GM12878 (cell line): ENCODE results near the gene C16orf74. TPM values are rescaled to one million over a fixed set of nuclear protein-coding genes. Genes with fewer than 3 reads are reported as not detected.

Experiments
- ATAC-seq: fragments of 200-7000 bp; cut with Tn5 transposase; 3 replicates; pipeline ENCODE4 v1.9.1; 2020; ENCODE audit warnings: mild to moderate bottlenecking, moderate library complexity
- BruUV-seq: library from RNA; stranded (reverse); fragments of 400-500 nt; replicated peaks from 2 replicates; lab custom pipeline; 2021; lab: Mats Ljungman, UMichigan
- CTCF ChIA-PET: fragments of 300-600 bp; sonication (Branson Sonifier 250); formaldehyde crosslinking; extraction: SDS; loops from one replicate; lab custom pipeline; 2021; ENCODE audit warnings: inconsistent platforms; lab: Yijun Ruan, JAX
- POLR2A ChIA-PET: fragments of 350-600 bp; formaldehyde crosslinking; extraction: SDS; loops from one replicate; lab custom pipeline; 2021; ENCODE audit warnings: inconsistent platforms; lab: Charles Lee
- RAD21 ChIA-PET: fragments of 300-600 bp; sonication (Branson Sonifier 250); formaldehyde crosslinking; loops from one replicate; lab custom pipeline; 2023; ENCODE audit warnings: antibody characterized with exemption; ENCODE audit not compliant: unreplicated experiment; lab: Charles Lee
- SMC1A ChIA-PET: fragments of 300-600 bp; sonication (Branson Sonifier 250); formaldehyde crosslinking; loops from one replicate; lab custom pipeline; 2023; ENCODE audit not compliant: unreplicated experiment, uncharacterized antibody; lab: Charles Lee
- DNase-seq: peaks from one replicate; pipeline ENCODE4 v3.0.0-alpha.2; 2011; ENCODE audit warnings: low read depth, low spot score
- FAIRE-seq: peaks from 3 replicates; lab custom pipeline; 2011; peaks lifted over from hg19 to GRCh38; lab: Jason Lieb, UNC
- H2AFZ ChIP-seq: 2 replicates; pipeline ENCODE4 v1.6.0; 2011; ENCODE audit warnings: low read depth, low read length, control low read depth; ENCODE audit not compliant: control insufficient read depth
- H3K27ac ChIP-seq: 2 replicates; pipeline ENCODE4 v1.5.1; 2011; ENCODE audit warnings: control low read depth; ENCODE audit not compliant: control insufficient read depth, insufficient read depth
- H3K27me3 ChIP-seq, 2 experiments: replicated peaks in 1 of 2; 2 replicates each; pipeline versions ENCODE4 v1.6.0 to v1.6.1; 2011; ENCODE audit warnings: low read length in 1 of 2; ENCODE audit not compliant: control insufficient read depth in 2 of 2, insufficient read depth in 2 of 2
- H3K36me3 ChIP-seq, 2 experiments: 2 replicates each; pipeline ENCODE4 v1.5.1; 2011; ENCODE audit warnings: low read length in 1 of 2; ENCODE audit not compliant: control insufficient read depth in 2 of 2, insufficient read depth in 2 of 2
- H3K4me1 ChIP-seq: 2 replicates; pipeline ENCODE4 v1.6.1; 2011; ENCODE audit warnings: mild to moderate bottlenecking, low read length, moderate library complexity, mixed read lengths; ENCODE audit not compliant: control insufficient read depth, insufficient read depth
- H3K4me2 ChIP-seq: 2 replicates; pipeline ENCODE4 v1.6.0; 2011; ENCODE audit warnings: control low read depth; ENCODE audit not compliant: control insufficient read depth, insufficient read depth
- H3K4me3 ChIP-seq: fragments of 200-600 bp; sonication (generic); 2 replicates; pipeline ENCODE4 v1.5.1; 2016
- H3K79me2 ChIP-seq: 2 replicates; pipeline ENCODE4 v1.6.0; 2011; ENCODE audit warnings: low read length; ENCODE audit not compliant: control insufficient read depth, insufficient read depth
- H3K9ac ChIP-seq: 2 replicates; pipeline ENCODE4 v1.8.0; 2011; ENCODE audit warnings: low read length, control low read depth, mixed read lengths; ENCODE audit not compliant: control insufficient read depth, insufficient read depth
- H3K9me3 ChIP-seq: replicated peaks from 3 replicates; pipeline ENCODE4 v1.5.1; 2011; ENCODE audit warnings: mild to moderate bottlenecking, low read length; ENCODE audit not compliant: control insufficient read depth, insufficient read depth
- H4K20me1 ChIP-seq: 2 replicates; pipeline ENCODE4 v1.6.0; 2011; ENCODE audit not compliant: control insufficient read depth, insufficient read depth
- CBFB ChIP-seq: IDR thresholded peaks from 2 replicates; pipeline ENCODE4 v1.6.1; 2016; ENCODE audit warnings: antibody characterized with exemption, low read depth
- CBX3 ChIP-seq: fragments of 200-600 bp; sonication (generic); IDR thresholded peaks from 2 replicates; pipeline ENCODE4 v1.6.1; 2016; ENCODE audit warnings: low read depth, borderline replicate concordance
- CEBPB ChIP-seq, 2 experiments: fragments of 150-350 bp in 1 of 2; IDR thresholded peaks; 2 replicates each; pipeline ENCODE4 v1.6.1; 2012 to 2014; ENCODE audit warnings: low read depth in 2 of 2, low read length in 2 of 2, borderline replicate concordance in 1 of 2, inconsistent platforms in 1 of 2
- FOXM1 ChIP-seq: IDR thresholded peaks from 2 replicates; pipeline ENCODE4 v1.6.1; 2012; ENCODE audit warnings: low read depth, mild to moderate bottlenecking, inconsistent platforms, low read length, moderate library complexity
- JUNB ChIP-seq: IDR thresholded peaks from 2 replicates; pipeline ENCODE4 v1.6.1; 2016; ENCODE audit warnings: antibody characterized with exemption, mild to moderate bottlenecking
- MYC ChIP-seq: IDR thresholded peaks from 2 replicates; pipeline ENCODE4 v1.6.1; 2011; ENCODE audit warnings: mild to moderate bottlenecking, low read length, moderate library complexity, inconsistent platforms; ENCODE audit not compliant: insufficient read depth, insufficient replicate concordance, insufficient read length, severe bottlenecking
- NFIC ChIP-seq: IDR thresholded peaks from 2 replicates; pipeline ENCODE4 v1.6.1; 2012; ENCODE audit warnings: low read depth, mild to moderate bottlenecking, inconsistent platforms, low read length, moderate library complexity
- NR2F1 ChIP-seq: fragments of 450-650 bp; conservative IDR thresholded peaks from 2 replicates; pipeline ENCODE4 v1.6.1; 2017; ENCODE audit warnings: mild to moderate bottlenecking
- RAD21 ChIP-seq: IDR thresholded peaks from 2 replicates; pipeline ENCODE4 v1.6.1; 2011; ENCODE audit warnings: mild to moderate bottlenecking, low read depth, low read length, moderate library complexity; ENCODE audit not compliant: insufficient read depth
- SRF ChIP-seq, 2 experiments: IDR thresholded peaks; 2 replicates each; pipeline ENCODE4 v1.6.1; 2011; ENCODE audit warnings: low read depth in 2 of 2, low read length in 2 of 2, mild to moderate bottlenecking in 1 of 2, moderate library complexity in 1 of 2
- ZNF24 ChIP-seq: fragments of 450-650 bp; IDR thresholded peaks from 2 replicates; pipeline ENCODE4 v1.6.1; 2017; ENCODE audit warnings: antibody characterized with exemption, mild to moderate bottlenecking
- WGBS: methylation state at CpG from one replicate; pipeline ENCODE4 v1.1.6; 2016; ENCODE audit warnings: low lambda C conversion rate; ENCODE audit not compliant: insufficient replicate concordance, insufficient coverage; ENCODE audit errors: missing lambda C conversion rate; 5-methylcytosine and 5-hydroxymethylcytosine counted together
- in situ Hi-C: fragments of 300-500 bp; cut with MboI; formaldehyde crosslinking; loops from 9 replicates; pipeline ENCODE4 v1.14.3; 2018; ENCODE audit warnings: mixed read lengths
- intact Hi-C: fragments of 100-400 bp; cut with micrococcal nuclease; formaldehyde crosslinking; loops from one replicate; pipeline ENCODE4 v1.14.2; 2022; ENCODE audit not compliant: unreplicated experiment
- polyA plus RNA-seq, 11 experiments: library from polyadenylated mRNA; depleted of rRNA in 4 of 11; unstranded in 6 of 11; stranded (reverse) in 5 of 11; fragments of >200 nt; fragmentation: Nextera tagmentation in 4 of 11; fragmentation: Illumina TruSeq in 1 of 11; extraction: Ambion mirVana in 4 of 11; extraction: Trizol in 1 of 11; gene quantifications; 1 replicate in 1 of 11; 2 replicates in 10 of 11; pipeline versions ENCODE4 v1.2.1 to v1.2.3, GENCODE V29; 2011 to 2016; ENCODE audit warnings: inconsistent platforms in 2 of 11, missing spikeins in 2 of 11, low read depth in 1 of 11
- total RNA-seq, 4 experiments: library from RNA; depleted of rRNA in 3 of 4; stranded (reverse); fragments of >200 nt in 3 of 4; fragmentation: Illumina TruSeq in 1 of 4; extraction: Trizol in 1 of 4; gene quantifications; 2 replicates each; pipeline versions ENCODE4 v1.2.1 to v1.2.3, GENCODE V29; 2013 to 2021
- TF ChIP-seq, protein P1 (sequence below): fragments of 450-650 bp; IDR thresholded peaks from 2 replicates; pipeline ENCODE4 v1.6.1; 2016; ENCODE audit warnings: mild to moderate bottlenecking
- TF ChIP-seq, protein P2 (sequence below): fragments of 450-650 bp; IDR thresholded peaks from 2 replicates; pipeline ENCODE4 v1.6.1; 2017; ENCODE audit warnings: mild to moderate bottlenecking, moderate library complexity
- TF ChIP-seq, protein P3 (sequence below): fragments of 450-650 bp; IDR thresholded peaks from 2 replicates; pipeline ENCODE4 v1.6.1; 2017; ENCODE audit warnings: antibody characterized with exemption, mild to moderate bottlenecking, moderate library complexity

Gene C16orf74
- total and polyA plus RNA-seq, 10 of the 15 experiments (the other 5 are each of a cell fraction or from before 2014, with no cell fraction given), result 0.23 to 20.1 (median 6.8) TPM

DNA sequence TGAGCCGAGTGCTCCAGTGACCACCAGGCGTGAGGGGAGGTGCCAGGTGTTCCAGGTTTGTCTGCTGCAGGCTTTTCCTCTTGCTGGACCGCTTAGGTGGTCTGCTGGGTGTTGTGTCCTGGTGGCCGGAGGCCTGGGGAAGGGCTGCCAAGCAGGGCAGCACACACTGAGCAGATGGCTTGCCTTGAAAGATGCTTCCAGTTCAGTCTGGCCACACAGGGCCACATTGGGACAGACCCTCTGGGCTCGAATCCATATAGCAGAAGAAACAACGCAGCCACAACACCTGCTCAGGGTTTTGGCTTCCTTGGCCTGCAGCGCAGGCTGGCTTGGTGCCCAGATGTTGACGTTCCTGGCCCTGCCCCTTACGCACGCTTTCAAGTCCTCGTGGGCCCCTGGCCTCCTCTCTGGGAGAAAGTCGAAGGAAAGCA, 87.0 kb downstream of the C16orf74 start:
- ChIA-PET CTCF (no interaction called here), POLR2A (no interaction called here), SMC1A (no interaction called here), RAD21 (no interaction called here)
- Histone ChIP-seq H3K9me3 (no peaks in the 10 kb centered on the region), H3K36me3 (peaks cover 45 to 60% of the 10 kb centered on the region in 2 experiments), H3K4me2 (no peak overlapping the region), H3K79me2 (no peaks in the 10 kb centered on the region), H3K4me1 (no peaks in the 10 kb centered on the region), H3K9ac (no peak overlapping the region), H3K4me3 (no peak overlapping the region), H3K27ac (no peak overlapping the region), H4K20me1 (no peaks in the 10 kb centered on the region), H3K27me3 (no peaks in the 10 kb centered on the region), H2AFZ (no peak overlapping the region)
- in situ Hi-C loops (no loop called here), intact Hi-C loops (no loop called here)
- no TSS peak for BruUV-seq
- TF ChIP-seq SRF (IDR thresholded peaks at IDR 0.05; ENCODE audit: low read depth in 2 of 2, low read length in 2 of 2) (no peak), CBFB (no peak), ZNF24 (no peak), MYC (no peak), NR2F1 (no peak), NFIC (no peak), FOXM1 (no peak), CEBPB (IDR thresholded peaks at IDR 0.05; ENCODE audit: borderline replicate concordance in 1 of 2, low read depth in 2 of 2, low read length in 2 of 2) (no peak), RAD21 (no peak), JUNB (no peak), CBX3 (no peak)
- TF ChIP-seq, protein P1, sequence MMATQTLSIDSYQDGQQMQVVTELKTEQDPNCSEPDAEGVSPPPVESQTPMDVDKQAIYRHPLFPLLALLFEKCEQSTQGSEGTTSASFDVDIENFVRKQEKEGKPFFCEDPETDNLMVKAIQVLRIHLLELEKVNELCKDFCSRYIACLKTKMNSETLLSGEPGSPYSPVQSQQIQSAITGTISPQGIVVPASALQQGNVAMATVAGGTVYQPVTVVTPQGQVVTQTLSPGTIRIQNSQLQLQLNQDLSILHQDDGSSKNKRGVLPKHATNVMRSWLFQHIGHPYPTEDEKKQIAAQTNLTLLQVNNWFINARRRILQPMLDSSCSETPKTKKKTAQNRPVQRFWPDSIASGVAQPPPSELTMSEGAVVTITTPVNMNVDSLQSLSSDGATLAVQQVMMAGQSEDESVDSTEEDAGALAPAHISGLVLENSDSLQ, result no peak
- TF ChIP-seq, protein P2, sequence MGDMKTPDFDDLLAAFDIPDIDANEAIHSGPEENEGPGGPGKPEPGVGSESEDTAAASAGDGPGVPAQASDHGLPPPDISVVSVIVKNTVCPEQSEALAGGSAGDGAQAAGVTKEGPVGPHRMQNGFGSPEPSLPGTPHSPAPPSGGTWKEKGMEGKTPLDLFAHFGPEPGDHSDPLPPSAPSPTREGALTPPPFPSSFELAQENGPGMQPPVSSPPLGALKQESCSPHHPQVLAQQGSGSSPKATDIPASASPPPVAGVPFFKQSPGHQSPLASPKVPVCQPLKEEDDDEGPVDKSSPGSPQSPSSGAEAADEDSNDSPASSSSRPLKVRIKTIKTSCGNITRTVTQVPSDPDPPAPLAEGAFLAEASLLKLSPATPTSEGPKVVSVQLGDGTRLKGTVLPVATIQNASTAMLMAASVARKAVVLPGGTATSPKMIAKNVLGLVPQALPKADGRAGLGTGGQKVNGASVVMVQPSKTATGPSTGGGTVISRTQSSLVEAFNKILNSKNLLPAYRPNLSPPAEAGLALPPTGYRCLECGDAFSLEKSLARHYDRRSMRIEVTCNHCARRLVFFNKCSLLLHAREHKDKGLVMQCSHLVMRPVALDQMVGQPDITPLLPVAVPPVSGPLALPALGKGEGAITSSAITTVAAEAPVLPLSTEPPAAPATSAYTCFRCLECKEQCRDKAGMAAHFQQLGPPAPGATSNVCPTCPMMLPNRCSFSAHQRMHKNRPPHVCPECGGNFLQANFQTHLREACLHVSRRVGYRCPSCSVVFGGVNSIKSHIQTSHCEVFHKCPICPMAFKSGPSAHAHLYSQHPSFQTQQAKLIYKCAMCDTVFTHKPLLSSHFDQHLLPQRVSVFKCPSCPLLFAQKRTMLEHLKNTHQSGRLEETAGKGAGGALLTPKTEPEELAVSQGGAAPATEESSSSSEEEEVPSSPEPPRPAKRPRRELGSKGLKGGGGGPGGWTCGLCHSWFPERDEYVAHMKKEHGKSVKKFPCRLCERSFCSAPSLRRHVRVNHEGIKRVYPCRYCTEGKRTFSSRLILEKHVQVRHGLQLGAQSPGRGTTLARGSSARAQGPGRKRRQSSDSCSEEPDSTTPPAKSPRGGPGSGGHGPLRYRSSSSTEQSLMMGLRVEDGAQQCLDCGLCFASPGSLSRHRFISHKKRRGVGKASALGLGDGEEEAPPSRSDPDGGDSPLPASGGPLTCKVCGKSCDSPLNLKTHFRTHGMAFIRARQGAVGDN, result no peak
- TF ChIP-seq, protein P3, sequence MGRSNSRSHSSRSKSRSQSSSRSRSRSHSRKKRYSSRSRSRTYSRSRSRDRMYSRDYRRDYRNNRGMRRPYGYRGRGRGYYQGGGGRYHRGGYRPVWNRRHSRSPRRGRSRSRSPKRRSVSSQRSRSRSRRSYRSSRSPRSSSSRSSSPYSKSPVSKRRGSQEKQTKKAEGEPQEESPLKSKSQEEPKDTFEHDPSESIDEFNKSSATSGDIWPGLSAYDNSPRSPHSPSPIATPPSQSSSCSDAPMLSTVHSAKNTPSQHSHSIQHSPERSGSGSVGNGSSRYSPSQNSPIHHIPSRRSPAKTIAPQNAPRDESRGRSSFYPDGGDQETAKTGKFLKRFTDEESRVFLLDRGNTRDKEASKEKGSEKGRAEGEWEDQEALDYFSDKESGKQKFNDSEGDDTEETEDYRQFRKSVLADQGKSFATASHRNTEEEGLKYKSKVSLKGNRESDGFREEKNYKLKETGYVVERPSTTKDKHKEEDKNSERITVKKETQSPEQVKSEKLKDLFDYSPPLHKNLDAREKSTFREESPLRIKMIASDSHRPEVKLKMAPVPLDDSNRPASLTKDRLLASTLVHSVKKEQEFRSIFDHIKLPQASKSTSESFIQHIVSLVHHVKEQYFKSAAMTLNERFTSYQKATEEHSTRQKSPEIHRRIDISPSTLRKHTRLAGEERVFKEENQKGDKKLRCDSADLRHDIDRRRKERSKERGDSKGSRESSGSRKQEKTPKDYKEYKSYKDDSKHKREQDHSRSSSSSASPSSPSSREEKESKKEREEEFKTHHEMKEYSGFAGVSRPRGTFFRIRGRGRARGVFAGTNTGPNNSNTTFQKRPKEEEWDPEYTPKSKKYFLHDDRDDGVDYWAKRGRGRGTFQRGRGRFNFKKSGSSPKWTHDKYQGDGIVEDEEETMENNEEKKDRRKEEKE, result no peak
- FAIRE-seq (no peak), ATAC-seq (no peak), DNase-seq (no peak)
- 88% methylated on average over 12 of the region's 12 CpGs for WGBS
